K562 (cell line): ENCODE results near the gene TMEM121B. TPM values are rescaled to one million over a fixed set of nuclear protein-coding genes. Genes with fewer than 3 reads are reported as not detected.
A peak's percentile ranks its signal among the peaks of the same experiment; 100 is the strongest.

Experiments used
- ATAC-seq: fragments of 200-7000 bp; cut with Tn5 transposase; 3 replicates; pipeline ENCODE4 v1.9.1; 2020; ENCODE audit warnings: moderate library complexity
- BruUV-seq: library from RNA; stranded (reverse); fragments of 400-500 nt; replicated peaks from 2 replicates; lab custom pipeline; 2021; lab: Mats Ljungman, UMichigan
- CTCF ChIA-PET: fragments of 300-600 bp; formaldehyde crosslinking; extraction: SDS; loops from one replicate; lab custom pipeline; 2021; ENCODE audit warnings: low intra/inter-chr PET ratio; lab: Yijun Ruan, JAX
- POLR2A ChIA-PET: fragments of 300-600, 350-650 bp; sonication (Branson Sonifier 250); formaldehyde crosslinking; extraction: SDS; loops from one replicate; lab custom pipeline; 2021; ENCODE audit warnings: antibody characterized with exemption, inconsistent platforms; lab: Yijun Ruan, JAX
- DNase-seq, 4 experiments: peaks; one replicate each; pipeline versions ENCODE4 v3.0.0 to v3.0.0-alpha.2; 2011 to 2018; ENCODE audit warnings: low spot score in 3 of 4, mixed read lengths in 3 of 4; ENCODE audit errors: extremely low read depth in 1 of 4
- FAIRE-seq: peaks from 2 replicates; lab custom pipeline; 2011; peaks lifted over from hg19 to GRCh38; lab: Jason Lieb, UNC
- H2AFZ ChIP-seq: 2 replicates; pipeline ENCODE4 v1.6.0; 2011; ENCODE audit warnings: low read depth, low read length, control low read depth, inconsistent platforms
- H3K27ac ChIP-seq: fragments of 200-600 bp; 3 replicates; pipeline ENCODE4 v1.8.0; 2011; ENCODE audit warnings: low read depth, mild to moderate bottlenecking, control low read depth, inconsistent platforms, low read length, moderate library complexity, mixed read lengths; ENCODE audit errors: extremely low read depth
- H3K27me3 ChIP-seq, 2 experiments: fragments of 300-600 bp in 1 of 2; 2 replicates in 1 of 2; 3 replicates in 1 of 2; pipeline versions ENCODE4 v1.6.0 to v1.8.0; 2011; ENCODE audit warnings: inconsistent platforms in 2 of 2, low read length in 2 of 2, mild to moderate bottlenecking in 1 of 2, mixed read lengths in 1 of 2, moderate library complexity in 1 of 2; ENCODE audit not compliant: control insufficient read depth in 2 of 2, insufficient read depth in 2 of 2
- H3K36me3 ChIP-seq: fragments of 300-600 bp; 3 replicates; pipeline ENCODE4 v1.8.0; 2011; ENCODE audit warnings: mild to moderate bottlenecking, low read length, inconsistent platforms; ENCODE audit not compliant: control insufficient read depth, insufficient read depth
- H3K4me1 ChIP-seq, 2 experiments: fragments of 200-600 bp in 1 of 2; replicated peaks in 1 of 2; 2 replicates in 1 of 2; 3 replicates in 1 of 2; pipeline versions ENCODE4 v1.5.1 to v1.8.0; 2011; ENCODE audit warnings: inconsistent platforms in 2 of 2, low read length in 2 of 2, mild to moderate bottlenecking in 1 of 2, mixed read lengths in 1 of 2, moderate library complexity in 1 of 2; ENCODE audit not compliant: control insufficient read depth in 2 of 2, insufficient read depth in 2 of 2
- H3K4me2 ChIP-seq: 2 replicates; pipeline ENCODE4 v1.6.1; 2011; ENCODE audit warnings: low read length, control low read depth, inconsistent platforms, mixed read lengths; ENCODE audit not compliant: insufficient read depth
- H3K4me3 ChIP-seq: fragments of 200-600 bp; sonication (generic), shearing (Covaris generic); 2 replicates; pipeline ENCODE4 v1.5.1; 2016; ENCODE audit warnings: control low read depth, inconsistent platforms
- H3K79me2 ChIP-seq: fragments of 200-600 bp; 3 replicates; pipeline ENCODE4 v1.8.0; 2011; ENCODE audit warnings: low read length, inconsistent platforms; ENCODE audit not compliant: control insufficient read depth, insufficient read depth
- H3K9ac ChIP-seq, 2 experiments: 2 replicates each; pipeline versions ENCODE4 v1.6.0 to v1.6.1; 2011; ENCODE audit warnings: low read depth in 2 of 2, low read length in 2 of 2, control low read depth in 1 of 2, inconsistent platforms in 1 of 2, mild to moderate bottlenecking in 1 of 2, mixed read lengths in 1 of 2; ENCODE audit not compliant: insufficient read depth in 1 of 2
- H3K9me1 ChIP-seq: one replicate; pipeline ENCODE4 v1.6.0; 2011; ENCODE audit warnings: inconsistent platforms, mild to moderate bottlenecking, low read length, moderate library complexity; ENCODE audit not compliant: control insufficient read depth, insufficient read depth
- H3K9me3 ChIP-seq: replicated peaks from 2 replicates; pipeline ENCODE4 v1.5.1; 2011; ENCODE audit warnings: low read depth, low read length, inconsistent platforms; ENCODE audit not compliant: control insufficient read depth, insufficient read depth
- H4K20me1 ChIP-seq: replicated peaks from 2 replicates; pipeline ENCODE4 v1.6.1; 2011; ENCODE audit warnings: low read length, inconsistent platforms, mixed read lengths; ENCODE audit not compliant: control insufficient read depth, insufficient read depth
- WGBS: fragments of 100-300 bp; shearing (Covaris generic); methylation state at CpG from one replicate; pipeline ENCODE4 v1.1.6; 2016; ENCODE audit warnings: low coverage, mixed read lengths; ENCODE audit not compliant: insufficient coverage; ENCODE audit errors: missing lambda C conversion rate; 5-methylcytosine and 5-hydroxymethylcytosine counted together
- in situ Hi-C: fragments of 300-500 bp; cut with MboI; formaldehyde crosslinking; loops from 4 replicates; pipeline ENCODE4 v1.15.0; 2018; ENCODE audit warnings: inconsistent platforms, mixed read lengths
- intact Hi-C: fragments of 100-400 bp; cut with micrococcal nuclease; formaldehyde crosslinking; loops from 2 replicates; pipeline ENCODE4 v1.14.2; 2022
- polyA plus RNA-seq, 8 experiments: library from polyadenylated mRNA; depleted of rRNA in 4 of 8; stranded (reverse) in 5 of 8; unstranded in 3 of 8; fragments of >200 nt; fragmentation: Nextera tagmentation in 2 of 8; fragmentation: Illumina TruSeq in 1 of 8; extraction: Ambion mirVana in 2 of 8; extraction: Trizol in 1 of 8; gene quantifications; 2 replicates each; pipeline versions ENCODE4 v1.2.1 to v1.2.3, GENCODE V29; 2011 to 2014; ENCODE audit warnings: inconsistent platforms in 1 of 8, missing spikeins in 1 of 8
- total RNA-seq, 7 experiments: library from RNA; depleted of rRNA in 6 of 7; stranded (reverse); fragments of >200 nt in 6 of 7; fragmentation: Illumina TruSeq in 2 of 7; extraction: Trizol in 2 of 7; gene quantifications; 2 replicates each; pipeline versions ENCODE4 v1.2.1 to v1.2.3, GENCODE V29; 2011 to 2021; ENCODE audit warnings: low replicate concordance in 1 of 7
- TF ChIP-seq, protein P1 (sequence below), 3 experiments: IDR thresholded peaks in 2 of 3; conservative IDR thresholded peaks in 1 of 3; 2 replicates each; pipeline ENCODE4 v1.5.1; 2011 to 2012; ENCODE audit warnings: low read length in 3 of 3, mild to moderate bottlenecking in 3 of 3, control low read depth in 2 of 3, improper control_type of control experiment in 1 of 3, inconsistent platforms in 1 of 3, low read depth in 1 of 3, mixed read lengths in 1 of 3, moderate library complexity in 1 of 3; ENCODE audit not compliant: insufficient read depth in 2 of 3
- TF ChIP-seq, protein P2 (sequence below), 2 experiments: fragments of 450-650 bp; formaldehyde crosslinking in 1 of 2; IDR thresholded peaks; 2 replicates each; pipeline versions ENCODE4 v1.4.0 to v1.6.1; 2014 to 2020; ENCODE audit warnings: mild to moderate bottlenecking in 2 of 2, borderline replicate concordance in 1 of 2, low read depth in 1 of 2

TMEM121B gene
- total and polyA plus RNA-seq, 9 of the 15 experiments (the other 6 are each of a cell fraction or from before 2014, with no cell fraction given) = 0.03 to 0.07 (median 0.03) TPM; not detected in 6

DNA sequence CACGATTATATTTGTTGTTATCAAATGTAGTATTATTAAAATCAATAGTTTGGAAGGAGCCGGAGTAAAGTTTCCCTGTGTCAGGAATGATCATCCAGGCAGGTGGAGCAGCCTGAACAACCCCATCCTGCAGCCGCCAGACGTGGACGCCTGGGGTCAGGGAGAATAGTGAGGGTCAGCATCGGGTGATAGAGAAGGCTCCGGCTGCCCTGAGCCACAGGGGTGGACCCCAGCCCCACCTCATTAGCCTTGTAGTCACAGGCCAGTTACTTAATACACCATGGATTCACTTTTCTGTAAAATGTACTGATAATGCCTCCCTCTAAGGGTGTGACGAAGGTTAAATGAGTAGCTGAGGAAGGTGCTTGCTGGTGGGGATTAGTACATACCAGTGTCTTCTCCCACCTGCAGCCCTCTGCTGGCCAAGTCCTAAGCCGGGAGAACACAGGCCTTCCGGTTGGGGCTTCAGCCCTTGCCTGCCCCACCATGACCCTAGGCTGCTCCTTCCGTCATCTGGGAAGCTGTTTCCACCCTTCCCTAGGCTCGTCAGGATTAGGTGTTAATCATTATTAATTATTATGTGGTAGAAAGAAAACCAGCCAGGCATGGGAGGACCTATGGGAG, 14.9 kb downstream of the TMEM121B start:
- Histone ChIP-seq H3K27me3 (no peaks in the 10 kb centered on the region), H3K4me3 (no peak overlapping the region), H3K27ac (no peak overlapping the region), H2AFZ (no peak overlapping the region), H3K9me3 (no peaks in the 10 kb centered on the region), H3K79me2 (no peaks in the 10 kb centered on the region), H4K20me1 (no peaks in the 10 kb centered on the region; the same call in 1 of the 2 replicates), H3K9ac (no peak overlapping the region), H3K9me1 (no peaks in the 10 kb centered on the region), H3K4me2 (no peak overlapping the region), H3K4me1 (peaks cover 5 to 12% of the 10 kb centered on the region in 2 experiments; a peak in 3 of 5 replicates), H3K36me3 (peaks cover 36% of the 10 kb centered on the region; the same call in 2 of the 3 replicates)
- CTCF ChIA-PET = no interaction called here
- in situ Hi-C loops = no loop called here
- POLR2A ChIA-PET = interaction anchor here (1.1 kb wide), 1 partner anchor 11 kb away, joined by 4 read pairs; no protein-coding TSS in a partner anchor
- intact Hi-C loops = no loop called here
- ATAC-seq (peak; percentile 60), FAIRE-seq (no peak), DNase-seq (no peak)
- no TSS peak for BruUV-seq
- TF ChIP-seq, protein P1, sequence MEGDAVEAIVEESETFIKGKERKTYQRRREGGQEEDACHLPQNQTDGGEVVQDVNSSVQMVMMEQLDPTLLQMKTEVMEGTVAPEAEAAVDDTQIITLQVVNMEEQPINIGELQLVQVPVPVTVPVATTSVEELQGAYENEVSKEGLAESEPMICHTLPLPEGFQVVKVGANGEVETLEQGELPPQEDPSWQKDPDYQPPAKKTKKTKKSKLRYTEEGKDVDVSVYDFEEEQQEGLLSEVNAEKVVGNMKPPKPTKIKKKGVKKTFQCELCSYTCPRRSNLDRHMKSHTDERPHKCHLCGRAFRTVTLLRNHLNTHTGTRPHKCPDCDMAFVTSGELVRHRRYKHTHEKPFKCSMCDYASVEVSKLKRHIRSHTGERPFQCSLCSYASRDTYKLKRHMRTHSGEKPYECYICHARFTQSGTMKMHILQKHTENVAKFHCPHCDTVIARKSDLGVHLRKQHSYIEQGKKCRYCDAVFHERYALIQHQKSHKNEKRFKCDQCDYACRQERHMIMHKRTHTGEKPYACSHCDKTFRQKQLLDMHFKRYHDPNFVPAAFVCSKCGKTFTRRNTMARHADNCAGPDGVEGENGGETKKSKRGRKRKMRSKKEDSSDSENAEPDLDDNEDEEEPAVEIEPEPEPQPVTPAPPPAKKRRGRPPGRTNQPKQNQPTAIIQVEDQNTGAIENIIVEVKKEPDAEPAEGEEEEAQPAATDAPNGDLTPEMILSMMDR (IDR thresholded peaks at IDR 0.05 in 2 of 3, conservative IDR thresholded peaks at IDR 0.05 in 1 of 3; ENCODE audit: insufficient read depth in 2 of 3, low read depth in 1 of 3, low read length in 3 of 3) = 0 out of 6 replicates have a peak, but pooled peaks of 1 of the 3 experiments have one; percentile 21
- TF ChIP-seq, protein P2, sequence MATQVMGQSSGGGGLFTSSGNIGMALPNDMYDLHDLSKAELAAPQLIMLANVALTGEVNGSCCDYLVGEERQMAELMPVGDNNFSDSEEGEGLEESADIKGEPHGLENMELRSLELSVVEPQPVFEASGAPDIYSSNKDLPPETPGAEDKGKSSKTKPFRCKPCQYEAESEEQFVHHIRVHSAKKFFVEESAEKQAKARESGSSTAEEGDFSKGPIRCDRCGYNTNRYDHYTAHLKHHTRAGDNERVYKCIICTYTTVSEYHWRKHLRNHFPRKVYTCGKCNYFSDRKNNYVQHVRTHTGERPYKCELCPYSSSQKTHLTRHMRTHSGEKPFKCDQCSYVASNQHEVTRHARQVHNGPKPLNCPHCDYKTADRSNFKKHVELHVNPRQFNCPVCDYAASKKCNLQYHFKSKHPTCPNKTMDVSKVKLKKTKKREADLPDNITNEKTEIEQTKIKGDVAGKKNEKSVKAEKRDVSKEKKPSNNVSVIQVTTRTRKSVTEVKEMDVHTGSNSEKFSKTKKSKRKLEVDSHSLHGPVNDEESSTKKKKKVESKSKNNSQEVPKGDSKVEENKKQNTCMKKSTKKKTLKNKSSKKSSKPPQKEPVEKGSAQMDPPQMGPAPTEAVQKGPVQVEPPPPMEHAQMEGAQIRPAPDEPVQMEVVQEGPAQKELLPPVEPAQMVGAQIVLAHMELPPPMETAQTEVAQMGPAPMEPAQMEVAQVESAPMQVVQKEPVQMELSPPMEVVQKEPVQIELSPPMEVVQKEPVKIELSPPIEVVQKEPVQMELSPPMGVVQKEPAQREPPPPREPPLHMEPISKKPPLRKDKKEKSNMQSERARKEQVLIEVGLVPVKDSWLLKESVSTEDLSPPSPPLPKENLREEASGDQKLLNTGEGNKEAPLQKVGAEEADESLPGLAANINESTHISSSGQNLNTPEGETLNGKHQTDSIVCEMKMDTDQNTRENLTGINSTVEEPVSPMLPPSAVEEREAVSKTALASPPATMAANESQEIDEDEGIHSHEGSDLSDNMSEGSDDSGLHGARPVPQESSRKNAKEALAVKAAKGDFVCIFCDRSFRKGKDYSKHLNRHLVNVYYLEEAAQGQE (IDR thresholded peaks at IDR 0.05; ENCODE audit: borderline replicate concordance) = no peak
- TF ChIP-seq, protein P2 (CRISPR knock-in tag; IDR thresholded peaks at IDR 0.05; ENCODE audit: low read depth) = no peak
- 77% methylated on average over 12 of the region's 12 CpGs for WGBS
